GM18519 (cell line): Measurements from ENCODE around the gene GLRX2.

ENCODE experiments used
- ATAC-seq: cut with Tn5 transposase; IDR thresholded peaks from one replicate; pipeline ENCODE4 v1.9.1; 2021; ENCODE audit warnings: mild to moderate bottlenecking, moderate library complexity; ENCODE audit not compliant: unreplicated experiment, low FRiP score

Gene GLRX2

GRCh38 chr1:193113258-193113991 lies 8.2 kb upstream of the GLRX2 start:
- no peak for ATAC-seq

- ATAC-seq, result no peak
These were observed 6.5 kb upstream of the GLRX2 start for GRCh38 chr1:193111641-193112090.

- ATAC-seq, result no peak
These were observed 5.7 kb upstream of the GLRX2 start for GRCh38 chr1:193110864-193111263.

- ATAC-seq, result no peak
These were observed 5.0 kb upstream of the GLRX2 start for GRCh38 chr1:193110246-193110645.

GRCh38 chr1:193109619-193110018 lies 4.4 kb upstream of the GLRX2 start:
- ATAC-seq, result no peak

- ATAC-seq, result no peak
These were observed 3.3 kb upstream of the GLRX2 start for GRCh38 chr1:193108471-193108870.

- ATAC-seq, result no peak
These were observed 585 bp upstream of the GLRX2 start for GRCh38 chr1:193105821-193106177.

- ATAC-seq, result peak; percentile 21
These were observed 710 bp downstream of the GLRX2 start for GRCh38 chr1:193104502-193104906.

- ATAC-seq, result no peak
These were observed 1.3 kb downstream of the GLRX2 start for GRCh38 chr1:193103759-193104501.

- ATAC-seq, result no peak
These were observed 2.6 kb downstream of the GLRX2 start for GRCh38 chr1:193102662-193103061.

- ATAC-seq, result no peak
These were observed 11.1 kb downstream of the GLRX2 start for GRCh38 chr1:193094112-193094511.

GRCh38 chr1:193090865-193091264 lies 14.3 kb downstream of the GLRX2 start:
- ATAC-seq, result no peak

GRCh38 chr1:193087893-193088292 lies 17.3 kb downstream of the GLRX2 start:
- ATAC-seq, result no peak

GRCh38 chr1:193086342-193086741 lies 18.9 kb downstream of the GLRX2 start:
- ATAC-seq, result no peak

- no peak for ATAC-seq
These were observed 20.0 kb downstream of the GLRX2 start for GRCh38 chr1:193085263-193085662.

GRCh38 chr1:193083365-193084088 lies 21.7 kb downstream of the GLRX2 start:
- peak; percentile 96 for ATAC-seq

- ATAC-seq, result no peak
These were observed 26.0 kb downstream of the GLRX2 start for GRCh38 chr1:193079187-193079586.

GRCh38 chr1:193077991-193078390 lies 27.2 kb downstream of the GLRX2 start:
- ATAC-seq, result no peak

- ATAC-seq, result no peak
These were observed 34.3 kb downstream of the GLRX2 start for GRCh38 chr1:193070942-193071341.

GRCh38 chr1:193070386-193070753 lies 34.8 kb downstream of the GLRX2 start:
- ATAC-seq, result no peak

GRCh38 chr1:193069748-193070385 lies 35.3 kb downstream of the GLRX2 start:
- ATAC-seq, result no peak
